ENCODE data around the gene RNU11.
A peak's percentile ranks its signal among the peaks of the same experiment; 100 is the strongest.
"Not testable (repeated sequence)": the region's sequence is repeated elsewhere in the genome, so short reads cannot be mapped to it uniquely, and the experiment has no call there.

RNU11 gene

DNA sequence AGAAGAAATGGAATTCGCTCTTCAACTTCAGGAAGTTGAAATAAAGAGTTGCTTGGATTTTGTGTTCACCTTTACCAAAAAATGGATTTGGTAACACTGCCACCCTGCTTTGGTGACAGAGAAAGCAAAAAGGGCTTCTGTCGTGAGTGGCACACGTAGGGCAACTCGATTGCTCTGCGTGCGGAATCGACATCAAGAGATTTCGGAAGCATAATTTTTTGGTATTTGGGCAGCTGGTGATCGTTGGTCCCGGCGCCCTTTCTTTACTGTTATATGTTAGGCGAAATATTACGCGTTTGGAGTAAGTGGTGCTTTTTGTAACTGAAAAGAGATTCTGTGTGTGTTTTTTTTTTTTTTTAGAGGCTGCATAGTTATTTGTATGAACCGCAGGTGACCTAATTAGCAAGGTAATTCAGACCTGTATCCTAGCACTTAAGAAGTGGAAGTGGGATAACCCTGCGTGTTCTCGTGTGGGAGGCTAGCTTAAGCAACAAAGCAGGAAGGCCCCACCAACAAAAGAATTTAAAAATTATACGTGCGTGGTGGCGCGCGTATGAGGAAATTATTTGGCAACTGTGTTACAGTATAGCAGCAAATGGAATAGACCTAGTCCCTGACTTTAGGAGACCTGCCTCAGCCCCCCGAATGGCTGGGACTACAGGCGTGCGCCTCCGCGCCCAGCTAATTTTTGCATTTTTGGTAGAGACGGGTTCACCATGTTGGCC lies at the start of gene RNU11:
RNU11 (plus strand) TSS at position 127 of the 725 bp plus-strand sequence.
- DNase-seq: peak; percentile 90

DNA sequence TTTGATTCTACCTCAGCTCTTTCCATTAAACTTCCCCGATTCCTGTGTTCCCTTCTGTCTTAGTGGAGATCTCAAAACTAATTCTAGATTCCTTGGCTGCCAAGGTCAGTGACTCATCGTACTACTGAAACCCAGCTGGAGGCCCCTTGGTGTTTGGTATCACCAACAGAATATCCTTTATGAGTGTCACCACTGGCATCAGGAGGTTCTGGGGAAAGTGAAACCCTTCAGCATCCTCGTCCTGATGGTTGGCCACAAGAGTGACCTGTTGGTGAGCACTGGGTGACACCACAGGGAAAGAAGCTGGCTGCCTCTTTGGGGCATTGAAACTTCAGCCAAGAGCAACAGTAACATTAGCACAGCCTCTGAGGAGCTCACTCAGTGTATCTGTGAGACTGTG lies 46.7 kb upstream of the RNU11 start:
- peak; percentile 41 for DNase-seq

GRCh38 chr1:28602536-28603439 lies 45.6 kb upstream of the RNU11 start:
- no peak for DNase-seq

- no peak for DNase-seq
These were observed 44.0 kb upstream of the RNU11 start for GRCh38 chr1:28604411-28604810.

- no peak for DNase-seq
These were observed 43.4 kb upstream of the RNU11 start for GRCh38 chr1:28604962-28605361.

DNA sequence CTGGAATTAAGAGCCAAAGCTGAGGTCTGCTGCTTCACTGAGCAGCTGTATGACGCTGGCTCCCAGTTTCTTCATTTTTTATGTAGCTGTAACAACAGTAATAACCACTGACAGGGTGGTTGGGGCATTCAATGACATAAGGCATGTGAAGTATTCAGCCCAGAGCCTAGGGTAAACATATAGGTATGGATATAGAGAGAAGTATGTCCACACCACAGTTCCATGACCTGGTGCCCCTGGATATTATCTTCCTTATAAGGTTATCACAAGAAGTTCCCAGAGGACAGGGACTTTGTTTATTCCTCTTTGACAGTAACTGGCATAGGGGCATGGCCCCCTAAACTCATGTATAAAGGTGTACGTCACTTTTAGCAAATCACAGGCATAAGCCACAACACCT lies 41.6 kb upstream of the RNU11 start:
- DNase-seq: no peak

DNA sequence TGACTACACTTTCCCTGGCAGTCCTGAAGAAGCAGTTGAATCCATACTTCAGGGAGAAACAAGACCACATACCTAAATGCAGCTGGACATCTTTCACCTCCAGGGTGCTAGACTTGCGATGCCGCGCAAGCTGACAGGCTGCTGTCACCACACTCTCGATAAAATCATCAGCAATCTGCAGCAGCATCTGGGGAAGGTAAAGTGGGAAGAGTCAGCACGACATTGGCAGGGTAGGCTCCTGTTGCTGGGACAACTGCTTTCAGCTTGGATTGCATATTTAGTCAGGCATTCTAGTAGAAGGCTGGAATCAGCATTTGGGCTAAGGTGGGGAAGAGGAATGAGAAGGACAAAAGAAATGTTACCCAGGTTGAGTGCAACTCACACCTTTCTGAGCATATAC lies 35.2 kb upstream of the RNU11 start:
- DNase-seq: no peak

- DNase-seq: no peak
These were observed 16.7 kb upstream of the RNU11 start for GRCh38 chr1:28631713-28632112.

GRCh38 chr1:28632560-28632959 lies 15.8 kb upstream of the RNU11 start:
- no peak for DNase-seq

- DNase-seq: no peak
These were observed 7.6 kb upstream of the RNU11 start for GRCh38 chr1:28640766-28641165.

DNA sequence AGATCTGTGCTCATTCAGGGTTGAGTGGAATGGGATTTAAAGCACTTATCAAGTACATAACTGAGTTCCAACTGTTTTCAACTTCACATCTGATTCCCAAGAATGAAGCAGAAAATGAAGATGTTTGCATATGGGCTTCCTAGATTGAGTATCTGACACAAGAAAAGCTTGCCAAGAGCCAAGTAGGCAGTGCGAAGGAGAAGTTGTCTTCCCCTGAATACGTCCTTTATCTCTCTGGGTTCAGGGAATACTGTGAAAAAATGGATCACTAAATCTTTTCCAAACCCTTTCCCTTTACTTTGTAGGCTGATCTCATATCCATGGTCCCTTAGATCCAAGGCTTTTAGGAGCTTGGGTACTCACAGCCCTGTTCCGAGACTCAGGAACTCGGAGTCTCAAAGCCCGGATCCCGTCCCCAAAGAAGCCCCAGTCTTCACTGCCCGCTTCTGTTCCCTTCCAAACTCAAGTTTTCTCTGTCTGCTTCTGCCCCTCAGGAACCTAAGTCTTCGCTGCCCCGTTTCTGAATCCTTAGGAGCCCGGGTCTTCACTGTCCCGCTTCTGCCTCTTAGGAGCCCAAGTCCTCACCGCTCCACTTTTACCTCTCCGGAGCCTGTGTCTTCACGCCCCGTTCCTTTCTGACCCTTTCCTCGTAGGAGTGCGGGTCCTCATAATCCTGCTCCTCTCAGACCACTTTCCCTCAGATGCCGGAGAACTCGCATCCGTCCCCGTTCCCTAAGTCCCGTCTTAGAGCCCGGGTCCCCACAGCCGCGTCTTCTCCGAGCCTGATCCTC lies 6.1 kb upstream of the RNU11 start:
- no peak for DNase-seq

- peak; percentile 91 for DNase-seq
These were observed 5.4 kb upstream of the RNU11 start, which contains the start of gene TAF12 for GRCh38 chr1:28642847-28643635. TSS of gene TAF12 (minus strand) at chr1:28643067. CDS start at chr1:28622081, 20,986 bp downstream.

- no peak for DNase-seq
These were observed 3.9 kb upstream of the RNU11 start for GRCh38 chr1:28644494-28644893.

- DNase-seq: not testable (repeated sequence)
These were observed 3.0 kb upstream of the RNU11 start for GRCh38 chr1:28645406-28645805.

- no peak for DNase-seq
These were observed 2.4 kb upstream of the RNU11 start for GRCh38 chr1:28646040-28646439.

DNA sequence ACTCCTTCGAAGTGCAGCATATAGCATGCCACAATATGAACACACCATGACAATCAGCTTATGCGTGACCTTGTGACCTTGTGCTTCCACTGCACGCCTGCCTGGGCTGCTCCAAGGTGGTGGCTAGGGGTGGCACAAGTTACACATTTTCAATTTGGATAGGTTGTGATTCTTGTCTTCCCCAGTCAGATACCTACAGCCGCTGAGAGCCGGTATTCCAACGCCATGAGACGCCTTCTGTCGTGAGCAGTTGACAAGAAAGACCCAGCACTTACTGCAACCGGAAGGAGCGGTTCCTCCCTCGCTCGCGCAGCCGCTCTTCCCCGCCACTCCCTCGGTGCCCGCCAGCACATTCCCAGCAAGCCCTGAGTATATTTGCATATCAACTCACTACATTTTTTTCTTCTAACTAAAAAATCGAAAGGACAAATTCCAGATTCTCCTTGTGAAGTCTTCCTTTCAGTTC lies 359 bp upstream of the RNU11 start:
- peak; percentile 91 for DNase-seq

DNA sequence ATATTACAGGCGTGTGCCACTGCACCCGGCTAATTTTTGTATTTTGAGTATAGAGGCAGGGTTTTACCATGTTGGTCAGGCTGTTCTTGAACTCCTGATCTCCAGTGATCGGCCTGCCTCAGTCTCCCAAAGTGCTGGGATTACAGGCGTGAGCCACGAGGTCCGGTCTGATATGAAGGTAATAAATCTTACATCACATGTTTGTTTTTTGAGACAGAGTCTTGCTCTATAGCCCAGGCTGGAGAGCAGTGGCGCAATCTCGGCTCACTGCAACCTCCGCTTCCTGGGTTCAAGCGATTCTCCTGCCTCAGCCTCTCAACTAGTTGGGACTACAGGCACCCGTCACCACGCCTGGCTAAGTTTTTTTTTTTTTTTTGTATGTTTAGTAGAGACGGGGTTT lies 4.7 kb downstream of the RNU11 start:
- DNase-seq: not testable (repeated sequence)

GRCh38 chr1:28653870-28654269 lies 5.5 kb downstream of the RNU11 start:
- not testable (repeated sequence) for DNase-seq

GRCh38 chr1:28655448-28656311 lies 7.3 kb downstream of the RNU11 start:
- not testable (repeated sequence) for DNase-seq

DNA sequence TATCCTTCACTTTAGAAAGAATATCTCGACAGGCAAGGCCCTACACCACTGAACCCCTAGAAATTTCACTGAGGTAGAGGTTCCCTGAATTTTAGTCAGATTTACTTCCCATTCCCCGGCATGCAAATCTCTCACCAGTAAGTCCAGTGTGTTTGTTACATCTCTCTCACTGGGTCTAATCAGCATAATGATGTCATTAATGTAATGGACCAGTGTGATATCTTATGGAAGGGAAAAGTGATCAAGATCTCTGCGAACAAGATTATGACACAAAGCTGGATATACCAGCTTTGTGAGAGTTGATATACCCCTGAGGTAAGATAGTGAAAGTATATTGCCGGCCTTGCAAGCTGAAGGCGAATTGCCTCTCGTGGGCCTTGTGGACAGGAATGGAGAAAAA lies 7.9 kb downstream of the RNU11 start:
- no peak for DNase-seq

GRCh38 chr1:28663871-28664470 lies 15.6 kb downstream of the RNU11 start:
- no peak for DNase-seq
